HL-60 (cell line): ENCODE results near the gene TMEM243.

ENCODE experiments used
- DNase-seq, 2 experiments: peaks; one replicate each; pipeline ENCODE4 v3.0.0-alpha.2; 2010 to 2020; ENCODE audit warnings: low read depth in 1 of 2, low spot score in 1 of 2
- H3K27ac ChIP-seq: fragments of 250-450 bp; sonication (Bioruptor Pico); replicated peaks from 2 replicates; pipeline ENCODE4 v1.5.1; 2020; ENCODE audit warnings: mild to moderate bottlenecking, moderate library complexity
- H3K27me3 ChIP-seq: fragments of 250-450 bp; sonication (Bioruptor Pico); 2 replicates; pipeline ENCODE4 v1.5.1; 2021; ENCODE audit warnings: mild to moderate bottlenecking, moderate library complexity; ENCODE audit not compliant: insufficient read depth, poor library complexity, severe bottlenecking
- H3K4me3 ChIP-seq: replicated peaks from 2 replicates; pipeline ENCODE4 v1.5.1; 2011; ENCODE audit warnings: mild to moderate bottlenecking, control low read depth, low read length; ENCODE audit not compliant: insufficient read depth
- GABPA ChIP-seq: IDR thresholded peaks from 2 replicates; pipeline ENCODE4 v1.6.1; 2012; ENCODE audit warnings: low read depth
- POLR2AphosphoS5 ChIP-seq: IDR thresholded peaks from 2 replicates; pipeline ENCODE4 v1.6.1; 2012; ENCODE audit warnings: low read depth
- SPI1 ChIP-seq: IDR thresholded peaks from 2 replicates; pipeline ENCODE4 v1.6.1; 2012; ENCODE audit warnings: low read depth, mild to moderate bottlenecking, borderline replicate concordance
- TF ChIP-seq, protein P1 (sequence below): IDR thresholded peaks from 2 replicates; pipeline ENCODE4 v1.6.1; 2012; ENCODE audit warnings: low read depth; ENCODE audit not compliant: insufficient replicate concordance
- TF ChIP-seq, protein P2 (sequence below): IDR thresholded peaks from one replicate; pipeline ENCODE4 v1.5.1; 2011; ENCODE audit warnings: low read length, control low read depth, inconsistent platforms; ENCODE audit not compliant: insufficient read depth

Gene TMEM243

DNA sequence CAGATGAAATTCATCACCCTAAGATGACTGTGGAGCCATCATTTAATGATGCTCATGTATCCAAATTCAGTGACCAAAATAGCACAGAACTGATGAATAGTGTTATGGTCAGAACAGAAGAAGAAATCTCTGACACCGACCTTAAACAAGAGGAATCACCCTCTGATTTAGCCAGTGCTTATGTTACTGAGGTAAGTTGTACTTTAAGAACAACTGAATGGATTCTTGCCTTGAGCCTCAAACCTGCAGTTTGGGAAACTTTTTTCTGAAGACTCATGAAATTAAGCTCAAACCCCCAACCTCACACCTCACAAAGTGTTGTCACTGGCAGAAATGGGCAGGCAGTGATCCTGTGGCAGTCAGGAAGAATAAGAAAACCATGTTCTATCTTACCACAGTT is 25.6 kb downstream of the TMEM243 start:
- no peaks in the 10 kb centered on the region for H3K27me3 ChIP-seq
- no peak for DNase-seq
- no peak overlapping the region for H3K4me3 ChIP-seq
- H3K27ac ChIP-seq = no peak overlapping the region
- TF ChIP-seq POLR2AphosphoS5 (no peak), SPI1 (no peak), GABPA (no peak)
- TF ChIP-seq, protein P1, sequence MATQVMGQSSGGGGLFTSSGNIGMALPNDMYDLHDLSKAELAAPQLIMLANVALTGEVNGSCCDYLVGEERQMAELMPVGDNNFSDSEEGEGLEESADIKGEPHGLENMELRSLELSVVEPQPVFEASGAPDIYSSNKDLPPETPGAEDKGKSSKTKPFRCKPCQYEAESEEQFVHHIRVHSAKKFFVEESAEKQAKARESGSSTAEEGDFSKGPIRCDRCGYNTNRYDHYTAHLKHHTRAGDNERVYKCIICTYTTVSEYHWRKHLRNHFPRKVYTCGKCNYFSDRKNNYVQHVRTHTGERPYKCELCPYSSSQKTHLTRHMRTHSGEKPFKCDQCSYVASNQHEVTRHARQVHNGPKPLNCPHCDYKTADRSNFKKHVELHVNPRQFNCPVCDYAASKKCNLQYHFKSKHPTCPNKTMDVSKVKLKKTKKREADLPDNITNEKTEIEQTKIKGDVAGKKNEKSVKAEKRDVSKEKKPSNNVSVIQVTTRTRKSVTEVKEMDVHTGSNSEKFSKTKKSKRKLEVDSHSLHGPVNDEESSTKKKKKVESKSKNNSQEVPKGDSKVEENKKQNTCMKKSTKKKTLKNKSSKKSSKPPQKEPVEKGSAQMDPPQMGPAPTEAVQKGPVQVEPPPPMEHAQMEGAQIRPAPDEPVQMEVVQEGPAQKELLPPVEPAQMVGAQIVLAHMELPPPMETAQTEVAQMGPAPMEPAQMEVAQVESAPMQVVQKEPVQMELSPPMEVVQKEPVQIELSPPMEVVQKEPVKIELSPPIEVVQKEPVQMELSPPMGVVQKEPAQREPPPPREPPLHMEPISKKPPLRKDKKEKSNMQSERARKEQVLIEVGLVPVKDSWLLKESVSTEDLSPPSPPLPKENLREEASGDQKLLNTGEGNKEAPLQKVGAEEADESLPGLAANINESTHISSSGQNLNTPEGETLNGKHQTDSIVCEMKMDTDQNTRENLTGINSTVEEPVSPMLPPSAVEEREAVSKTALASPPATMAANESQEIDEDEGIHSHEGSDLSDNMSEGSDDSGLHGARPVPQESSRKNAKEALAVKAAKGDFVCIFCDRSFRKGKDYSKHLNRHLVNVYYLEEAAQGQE = no peak
- TF ChIP-seq, protein P2, sequence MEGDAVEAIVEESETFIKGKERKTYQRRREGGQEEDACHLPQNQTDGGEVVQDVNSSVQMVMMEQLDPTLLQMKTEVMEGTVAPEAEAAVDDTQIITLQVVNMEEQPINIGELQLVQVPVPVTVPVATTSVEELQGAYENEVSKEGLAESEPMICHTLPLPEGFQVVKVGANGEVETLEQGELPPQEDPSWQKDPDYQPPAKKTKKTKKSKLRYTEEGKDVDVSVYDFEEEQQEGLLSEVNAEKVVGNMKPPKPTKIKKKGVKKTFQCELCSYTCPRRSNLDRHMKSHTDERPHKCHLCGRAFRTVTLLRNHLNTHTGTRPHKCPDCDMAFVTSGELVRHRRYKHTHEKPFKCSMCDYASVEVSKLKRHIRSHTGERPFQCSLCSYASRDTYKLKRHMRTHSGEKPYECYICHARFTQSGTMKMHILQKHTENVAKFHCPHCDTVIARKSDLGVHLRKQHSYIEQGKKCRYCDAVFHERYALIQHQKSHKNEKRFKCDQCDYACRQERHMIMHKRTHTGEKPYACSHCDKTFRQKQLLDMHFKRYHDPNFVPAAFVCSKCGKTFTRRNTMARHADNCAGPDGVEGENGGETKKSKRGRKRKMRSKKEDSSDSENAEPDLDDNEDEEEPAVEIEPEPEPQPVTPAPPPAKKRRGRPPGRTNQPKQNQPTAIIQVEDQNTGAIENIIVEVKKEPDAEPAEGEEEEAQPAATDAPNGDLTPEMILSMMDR = no peak

DNA sequence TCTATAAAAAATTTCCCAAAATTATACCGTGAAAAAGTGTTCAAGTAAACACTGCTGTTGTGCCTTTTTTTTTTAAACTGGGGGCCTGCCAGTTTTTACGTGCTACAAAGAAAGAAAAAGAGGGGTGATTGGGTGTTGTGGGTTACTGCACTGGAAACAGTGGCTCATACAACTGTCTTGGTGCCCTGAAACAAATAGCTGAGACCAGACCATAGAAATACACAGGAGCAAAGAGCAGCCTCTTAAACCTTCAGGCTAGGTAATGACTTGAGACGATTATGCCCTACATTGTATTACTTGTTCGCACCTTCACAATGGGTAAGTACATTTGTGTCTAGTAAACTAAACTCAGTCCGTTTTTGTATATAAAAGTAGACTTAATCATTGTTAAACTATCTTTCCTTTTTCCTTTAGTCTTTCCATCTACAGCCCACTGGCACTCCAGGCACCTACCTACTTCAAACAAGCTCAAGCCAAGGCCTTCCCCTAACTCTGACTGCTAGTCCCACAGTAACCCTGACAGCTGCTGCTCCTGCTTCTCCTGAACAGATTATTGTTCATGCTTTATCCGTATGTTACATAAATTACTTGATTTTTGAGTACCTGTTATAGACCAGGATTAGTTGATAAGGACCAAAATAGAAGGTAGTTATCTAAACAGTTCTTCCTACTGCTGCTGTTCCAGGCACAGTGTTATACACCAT is 26.6 kb downstream of the TMEM243 start:
- TF ChIP-seq, protein P2 = no peak
- TF ChIP-seq POLR2AphosphoS5 = no peak
- TF ChIP-seq GABPA = no peak
- no peak for TF ChIP-seq SPI1
- TF ChIP-seq, protein P1 = no peak
- H3K4me3 ChIP-seq = no peak overlapping the region
- no peak overlapping the region for H3K27ac ChIP-seq
- H3K27me3 ChIP-seq = no peaks in the 10 kb centered on the region
- no peak for DNase-seq

DNA sequence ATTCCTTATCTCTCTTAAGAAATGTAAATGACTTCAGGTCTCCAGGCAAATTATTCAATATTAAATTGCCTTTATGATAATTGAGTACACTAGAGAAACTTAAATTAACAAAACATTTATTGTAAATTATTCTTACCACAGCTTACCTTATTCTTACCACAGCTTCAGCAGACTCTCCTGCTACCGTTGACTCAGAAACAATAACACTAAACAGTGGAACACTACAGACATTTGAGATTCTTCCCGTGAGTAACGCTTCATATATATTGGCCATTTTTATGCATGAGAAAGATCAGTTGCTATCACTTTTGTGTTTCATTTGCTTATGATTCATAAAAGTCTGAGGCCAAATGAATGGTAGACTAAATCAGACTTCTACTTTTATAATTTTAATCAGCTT is 28.7 kb downstream of the TMEM243 start:
- no peak for TF ChIP-seq SPI1
- TF ChIP-seq, protein P1 = no peak
- TF ChIP-seq, protein P2 = no peak
- TF ChIP-seq POLR2AphosphoS5 = no peak
- TF ChIP-seq GABPA = no peak
- no peak overlapping the region for H3K27ac ChIP-seq
- no peaks in the 10 kb centered on the region for H3K27me3 ChIP-seq
- H3K4me3 ChIP-seq = no peak overlapping the region
- no peak for DNase-seq
